ENCODE measurements around the gene SLC44A3.

SLC44A3 gene, protein sequence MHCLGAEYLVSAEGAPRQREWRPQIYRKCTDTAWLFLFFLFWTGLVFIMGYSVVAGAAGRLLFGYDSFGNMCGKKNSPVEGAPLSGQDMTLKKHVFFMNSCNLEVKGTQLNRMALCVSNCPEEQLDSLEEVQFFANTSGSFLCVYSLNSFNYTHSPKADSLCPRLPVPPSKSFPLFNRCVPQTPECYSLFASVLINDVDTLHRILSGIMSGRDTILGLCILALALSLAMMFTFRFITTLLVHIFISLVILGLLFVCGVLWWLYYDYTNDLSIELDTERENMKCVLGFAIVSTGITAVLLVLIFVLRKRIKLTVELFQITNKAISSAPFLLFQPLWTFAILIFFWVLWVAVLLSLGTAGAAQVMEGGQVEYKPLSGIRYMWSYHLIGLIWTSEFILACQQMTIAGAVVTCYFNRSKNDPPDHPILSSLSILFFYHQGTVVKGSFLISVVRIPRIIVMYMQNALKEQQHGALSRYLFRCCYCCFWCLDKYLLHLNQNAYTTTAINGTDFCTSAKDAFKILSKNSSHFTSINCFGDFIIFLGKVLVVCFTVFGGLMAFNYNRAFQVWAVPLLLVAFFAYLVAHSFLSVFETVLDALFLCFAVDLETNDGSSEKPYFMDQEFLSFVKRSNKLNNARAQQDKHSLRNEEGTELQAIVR

GRCh38 chr1:94819945-94820746 lies at the start of gene SLC44A3:
TSS of gene SLC44A3 (plus strand) at chr1:94820357. CDS start at chr1:94820452, 95 bp downstream.
- DNase-seq: peak; percentile 26 to 44

- no peak for DNase-seq
Measured at GRCh38 chr1:94772230-94772641, 47.9 kb upstream of the SLC44A3 start.

- no peak for DNase-seq
Measured at GRCh38 chr1:94772845-94773244, 47.3 kb upstream of the SLC44A3 start.

- no peak for DNase-seq
Measured at GRCh38 chr1:94773296-94773809, 46.8 kb upstream of the SLC44A3 start.

DNA sequence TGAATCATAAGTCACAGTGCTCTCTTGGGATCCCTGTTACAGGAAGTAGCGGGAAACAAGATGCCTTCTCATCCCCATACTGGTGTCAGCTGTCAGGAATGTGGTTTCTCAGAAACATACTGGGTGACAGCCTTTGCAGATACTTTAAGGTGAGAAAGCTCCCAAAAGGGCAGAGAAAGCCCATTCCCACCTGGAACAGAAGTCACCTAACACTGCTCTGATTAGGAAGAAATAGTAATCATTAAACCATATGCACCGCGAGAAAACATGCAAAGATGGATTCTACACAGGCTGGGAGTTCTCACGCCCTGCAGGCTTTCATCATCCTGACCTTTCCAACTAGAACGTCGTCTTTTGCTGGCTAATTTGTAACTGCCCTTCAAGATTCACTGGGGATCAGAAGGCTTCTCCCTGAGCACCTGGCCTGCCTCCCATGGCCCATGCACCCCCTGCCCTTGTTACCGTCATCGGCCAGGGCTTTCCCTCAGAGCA lies 46.2 kb upstream of the SLC44A3 start:
- no peak for DNase-seq

DNA sequence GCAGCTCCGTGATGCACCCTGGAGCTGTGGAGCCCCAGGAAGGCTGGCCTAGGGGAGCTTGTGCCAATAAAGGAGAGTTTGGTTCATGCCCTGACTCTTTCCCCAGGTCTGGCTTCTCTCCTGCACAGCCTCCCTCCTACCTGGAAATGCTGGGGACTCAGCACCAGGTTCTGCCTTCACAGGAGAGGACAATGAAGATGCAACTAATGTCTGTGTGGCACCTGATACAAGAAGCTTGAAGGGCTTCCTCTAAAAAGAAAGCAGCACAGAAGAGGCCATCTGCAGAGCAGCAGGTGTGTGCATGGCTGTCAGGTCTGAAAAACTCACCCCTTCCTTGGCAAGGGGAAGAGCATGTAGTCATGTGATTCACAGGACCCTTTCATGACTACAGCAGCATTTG lies 43.7 kb upstream of the SLC44A3 start:
- no peak for DNase-seq

- DNase-seq: no peak
Measured at GRCh38 chr1:94777281-94777680, 42.9 kb upstream of the SLC44A3 start.

DNA sequence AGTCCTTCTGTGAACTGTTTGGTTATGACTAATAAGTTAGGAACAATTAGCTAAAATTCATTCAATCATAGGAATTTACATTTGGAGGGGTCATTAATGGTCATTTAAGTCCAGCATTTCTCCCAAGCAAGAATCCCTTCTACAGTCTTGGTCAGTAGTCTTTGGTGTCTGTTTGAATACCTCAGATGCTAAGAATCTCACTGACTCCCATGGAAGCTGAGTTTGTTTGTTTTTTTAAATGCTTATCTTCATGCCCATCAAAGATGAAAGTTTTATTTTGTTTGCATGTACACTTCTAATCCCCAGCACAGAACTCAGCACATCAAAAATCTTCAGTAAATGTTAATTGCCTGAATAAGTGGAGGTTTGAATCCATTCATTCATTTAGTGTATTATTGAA lies 41.3 kb upstream of the SLC44A3 start:
- DNase-seq: no peak

- DNase-seq: peak in 1 of 2 experiments; percentile 8
Measured at GRCh38 chr1:94783342-94784189, 36.6 kb upstream of the SLC44A3 start.

DNA sequence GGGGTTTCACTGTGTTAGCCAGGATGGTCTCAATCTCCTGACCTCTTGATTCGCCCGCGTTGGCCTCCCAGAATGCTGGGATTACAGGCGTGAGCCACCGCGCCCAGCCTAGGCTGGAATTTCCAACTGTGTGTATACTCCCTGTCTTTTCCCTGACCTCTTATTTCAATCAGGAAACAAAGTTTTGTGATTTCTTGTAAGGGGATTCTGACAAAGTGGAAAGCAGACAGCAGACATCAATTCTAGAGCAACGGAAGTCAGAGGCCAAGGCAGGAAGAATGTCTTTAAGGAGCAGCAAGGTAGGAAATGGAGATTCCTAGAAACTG lies 36.0 kb upstream of the SLC44A3 start:
- DNase-seq: no peak

GRCh38 chr1:94787691-94788090 lies 32.5 kb upstream of the SLC44A3 start:
- no peak for DNase-seq

GRCh38 chr1:94790246-94790645 lies 29.9 kb upstream of the SLC44A3 start:
- no peak for DNase-seq

GRCh38 chr1:94790670-94791069 lies 29.5 kb upstream of the SLC44A3 start:
- DNase-seq: no peak

GRCh38 chr1:94792473-94793295 lies 27.5 kb upstream of the SLC44A3 start:
- no peak for DNase-seq

DNA sequence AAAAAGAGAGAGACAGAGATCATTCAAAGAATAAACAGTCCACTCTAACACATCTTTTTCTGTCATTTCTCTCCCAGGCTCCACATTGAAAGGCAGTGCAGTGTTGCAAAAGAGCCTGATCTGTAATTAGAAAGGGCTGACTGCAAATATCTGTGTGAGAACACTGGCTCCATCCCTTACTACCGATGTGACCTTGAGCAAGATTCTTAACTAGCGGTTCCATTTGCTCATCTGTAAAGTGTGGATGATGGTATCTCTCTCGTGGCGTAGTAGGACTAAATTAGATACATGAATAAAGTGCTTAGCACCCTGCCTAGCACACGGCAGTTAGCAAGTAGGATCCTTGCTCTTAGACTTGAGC lies 26.9 kb upstream of the SLC44A3 start:
- no peak for DNase-seq

DNA sequence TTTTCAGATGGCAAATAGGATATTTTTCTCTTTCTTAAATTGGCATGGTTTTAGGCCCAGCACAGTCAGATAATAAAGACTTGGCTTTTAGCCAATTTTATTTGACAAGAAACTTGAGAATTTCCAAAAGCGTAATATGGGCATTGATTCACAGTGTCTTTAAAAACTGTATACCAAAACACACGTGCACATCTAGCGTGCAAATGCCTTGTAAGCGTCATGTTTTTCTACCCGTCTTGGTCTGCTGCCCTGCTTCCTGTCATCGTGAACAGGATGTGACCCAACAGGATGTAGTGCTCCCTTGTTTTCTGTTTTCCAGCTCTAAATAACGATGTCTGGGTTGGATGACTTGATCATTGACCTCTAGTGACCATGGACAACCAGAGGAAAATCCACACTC lies 24.7 kb upstream of the SLC44A3 start:
- no peak for DNase-seq

DNA sequence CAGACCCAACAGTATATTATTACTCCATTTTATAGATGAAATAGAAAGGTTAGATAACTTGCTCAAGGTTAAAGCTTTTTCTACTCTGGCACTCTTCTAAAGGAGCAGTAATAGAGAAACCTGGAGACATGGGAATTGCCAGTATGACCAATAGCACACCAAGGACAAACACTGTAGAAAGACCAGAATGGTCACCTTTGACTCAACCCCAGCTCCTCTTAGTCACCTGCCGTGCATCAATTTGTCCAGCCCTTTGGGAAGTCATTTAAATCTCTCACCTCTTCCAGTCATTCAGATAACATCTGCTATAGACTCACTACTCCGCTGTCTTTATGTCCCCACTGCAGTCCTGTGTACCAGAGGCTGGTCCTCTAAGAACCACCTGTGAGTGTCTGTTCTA lies 23.9 kb upstream of the SLC44A3 start:
- no peak for DNase-seq

DNA sequence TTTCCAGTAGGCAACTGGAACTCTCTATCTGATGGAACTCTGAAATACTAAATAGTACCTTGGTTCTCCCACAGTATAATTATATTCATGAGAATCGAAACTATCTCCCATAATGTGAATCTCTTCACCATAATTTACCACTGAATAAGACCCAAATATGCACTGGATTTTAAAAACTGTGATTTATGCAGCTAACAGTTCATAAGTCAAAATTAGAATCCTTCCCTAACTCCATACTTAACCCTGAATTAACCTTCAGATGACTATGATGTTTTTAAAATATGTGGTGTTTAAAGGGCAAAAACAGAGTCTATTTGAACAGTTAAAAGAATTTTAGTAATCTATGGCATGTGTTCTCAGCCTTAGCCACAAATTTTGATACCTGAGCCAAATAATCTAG lies 22.9 kb upstream of the SLC44A3 start:
- DNase-seq: no peak

GRCh38 chr1:94798054-94798453 lies 22.1 kb upstream of the SLC44A3 start:
- no peak for DNase-seq

DNA sequence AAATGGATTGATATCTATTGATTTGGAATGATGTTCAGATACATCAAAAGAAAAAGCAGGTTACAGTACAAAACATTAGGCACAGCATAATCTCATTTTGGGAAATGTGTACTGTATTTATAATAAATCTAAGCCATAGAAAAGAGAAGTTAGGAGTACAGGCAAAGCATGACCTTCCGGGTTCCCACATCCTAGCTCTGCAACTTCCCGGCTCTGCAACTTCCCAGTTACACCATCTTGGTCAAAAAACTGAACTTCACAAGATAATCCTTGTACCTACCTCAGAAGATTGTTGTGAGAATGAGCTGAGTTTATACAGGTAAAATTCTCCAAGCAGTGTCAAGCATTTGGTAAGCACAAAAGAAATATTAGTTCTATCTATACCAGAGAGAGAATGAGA lies 21.7 kb upstream of the SLC44A3 start:
- no peak for DNase-seq

DNA sequence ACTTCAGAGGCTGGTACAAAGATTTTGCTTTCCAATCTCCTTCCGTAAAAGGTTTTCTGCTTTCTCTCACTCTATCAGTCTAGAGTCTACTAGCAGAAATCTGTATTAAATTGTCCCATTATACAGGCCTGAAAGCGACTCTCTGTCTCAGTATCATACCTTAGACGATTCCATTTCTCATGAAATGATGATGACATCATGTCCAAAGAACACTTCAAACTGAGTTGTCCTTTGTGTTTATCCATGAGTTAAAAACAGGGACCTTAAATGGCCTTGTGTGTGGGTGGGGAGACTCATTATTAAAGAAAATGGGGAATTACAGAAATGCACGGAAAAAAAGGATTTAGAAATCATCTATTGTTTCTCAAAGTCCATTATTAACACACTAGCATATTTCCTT lies 21.0 kb upstream of the SLC44A3 start:
- DNase-seq: no peak
